ENCODE measurements around the gene EIF3F.

The EIF3F gene

DNA sequence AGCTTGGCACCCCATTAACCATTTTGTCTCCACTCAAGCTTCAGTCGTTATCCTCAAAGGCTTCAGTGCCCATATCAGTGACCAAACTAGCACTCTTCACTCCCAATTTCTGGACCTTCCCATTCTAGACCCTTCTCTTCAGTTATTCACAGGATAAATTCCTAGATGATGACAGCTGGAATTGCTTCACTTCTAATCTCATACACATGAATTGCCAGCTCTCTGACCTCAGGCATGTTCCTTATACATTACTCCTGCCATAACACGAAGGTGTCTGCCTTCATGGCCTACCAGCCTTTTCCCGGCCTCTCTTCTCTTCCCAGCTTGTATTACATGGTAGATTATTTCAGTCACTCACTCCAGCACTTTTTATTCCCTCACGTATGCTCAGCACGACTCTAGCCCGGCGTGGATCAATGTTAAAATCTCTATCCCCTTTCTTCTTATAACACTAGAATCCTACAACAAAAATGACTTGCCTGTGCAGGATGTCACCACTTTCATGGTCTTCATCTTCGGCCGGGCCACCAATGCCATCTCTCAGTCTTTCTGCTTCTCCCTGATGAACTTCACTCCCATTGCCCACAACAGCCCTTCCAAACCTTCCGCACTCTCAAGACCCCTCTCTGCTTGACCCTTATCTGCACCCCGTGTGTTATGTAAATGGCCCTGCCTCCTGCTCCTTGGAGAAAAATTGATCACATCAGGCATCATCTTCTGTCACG lies 36.9 kb downstream of the EIF3F start:
- DNase-seq, result no peak

DNA sequence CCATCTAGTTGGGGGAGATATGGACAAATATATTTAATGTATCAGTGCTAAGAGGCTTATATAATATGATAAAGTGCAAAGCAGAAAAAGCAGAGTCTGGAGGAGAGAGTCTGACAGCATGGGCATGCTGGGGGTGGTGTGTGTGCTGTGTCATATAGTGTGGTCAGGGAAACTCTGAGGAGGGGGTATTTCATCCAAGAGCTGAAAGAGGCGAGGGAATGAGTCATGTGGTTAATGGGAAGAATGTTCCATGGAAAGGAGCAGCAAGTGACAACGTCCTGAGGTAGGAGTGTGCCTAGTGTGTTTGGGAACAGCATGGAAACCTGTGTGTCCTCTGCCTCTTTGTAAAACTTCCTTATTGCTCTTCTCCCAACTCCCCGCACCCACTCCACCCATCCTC lies 38.0 kb downstream of the EIF3F start:
- DNase-seq, result no peak

DNA sequence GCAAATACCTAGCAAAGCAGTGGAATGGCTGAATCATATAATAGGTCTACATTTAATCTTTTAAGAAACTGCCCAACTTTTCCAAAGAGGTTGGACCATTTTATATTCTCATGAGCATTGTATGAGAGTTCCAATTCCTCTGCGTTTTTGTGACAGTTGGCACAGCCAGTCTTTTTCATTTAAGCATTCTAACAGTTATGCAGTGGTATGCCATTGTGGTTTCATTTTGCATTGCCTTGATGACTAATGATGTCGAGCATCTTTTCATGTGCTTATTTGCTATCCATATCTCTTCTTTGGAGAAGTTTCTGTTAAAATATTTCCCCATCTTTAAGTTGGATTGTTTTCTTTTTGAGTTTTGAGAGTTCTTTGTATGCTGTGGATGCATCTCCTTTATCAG lies 38.7 kb downstream of the EIF3F start:
- DNase-seq, result no peak

DNA sequence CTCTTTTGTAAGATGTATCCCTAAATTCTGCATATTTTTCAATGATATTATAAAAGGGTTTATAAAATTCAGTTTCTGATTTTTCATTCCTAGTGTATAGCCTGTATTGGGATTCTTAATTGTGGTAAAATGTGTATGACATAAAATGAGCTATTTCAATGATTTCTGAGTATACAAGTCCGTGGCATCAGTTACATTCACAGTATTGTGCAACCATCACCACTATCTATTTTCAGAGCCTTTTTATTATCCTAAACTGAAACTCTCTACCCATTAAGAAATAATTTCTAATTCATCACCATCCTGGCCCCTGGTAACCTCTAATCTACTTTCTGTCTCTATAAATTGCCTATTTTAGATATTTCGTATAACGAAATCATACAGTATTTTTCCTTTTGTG lies 39.8 kb downstream of the EIF3F start:
- no peak for DNase-seq

DNA sequence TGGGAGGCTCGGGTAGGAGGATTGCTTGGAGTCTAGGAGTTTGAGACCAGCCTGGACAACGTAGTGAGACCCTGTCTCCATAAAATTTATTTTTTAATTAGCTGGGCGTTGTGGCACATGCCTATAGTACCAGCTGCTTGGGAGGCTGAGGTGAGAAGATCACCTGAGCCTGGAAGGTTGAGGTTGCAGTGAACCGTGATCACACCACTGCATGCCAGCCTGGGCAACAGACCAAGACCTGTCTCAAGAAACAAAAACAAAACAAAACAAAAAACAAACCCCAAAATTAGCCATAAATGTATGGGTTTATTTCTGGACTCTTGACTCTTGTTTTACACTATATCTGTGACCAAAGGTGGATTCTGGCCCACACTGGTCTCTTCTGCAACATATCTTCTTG lies 41.6 kb downstream of the EIF3F start:
- DNase-seq, result no peak

DNA sequence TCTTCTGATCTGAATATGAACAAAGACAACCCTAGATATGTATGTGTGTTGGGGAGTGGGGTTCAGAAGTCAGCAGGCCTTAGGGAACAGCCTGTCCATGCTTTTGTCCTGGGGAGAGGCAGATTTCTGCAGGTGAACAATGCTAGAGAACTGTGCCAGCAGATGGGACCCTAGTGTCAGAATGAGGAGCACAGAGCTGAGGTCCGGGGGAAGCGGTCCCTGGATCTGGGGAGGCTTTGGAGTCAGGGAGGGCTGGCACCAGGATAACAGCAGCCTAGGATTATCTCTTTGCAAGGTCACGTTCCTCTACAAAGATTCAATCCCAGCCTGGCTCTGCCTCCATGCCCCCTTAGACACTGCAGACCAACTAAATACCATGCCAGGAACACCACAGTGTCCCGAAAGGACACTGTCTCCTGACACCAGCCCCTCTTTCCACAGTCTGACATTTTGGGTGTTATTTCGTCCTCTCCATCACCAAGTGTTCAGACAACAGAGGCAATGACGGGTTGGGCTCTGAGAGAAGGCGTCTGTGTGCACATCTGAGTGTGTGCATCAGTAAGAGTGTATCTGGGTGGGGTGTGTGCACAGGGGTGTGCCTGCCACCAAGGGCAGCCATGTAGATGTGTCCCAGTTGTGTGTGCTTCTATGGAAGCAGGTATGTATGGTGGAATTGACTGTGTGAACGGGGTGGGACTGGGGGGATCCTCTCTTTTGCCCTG lies 43.5 kb downstream of the EIF3F start:
- no peak for DNase-seq

DNA sequence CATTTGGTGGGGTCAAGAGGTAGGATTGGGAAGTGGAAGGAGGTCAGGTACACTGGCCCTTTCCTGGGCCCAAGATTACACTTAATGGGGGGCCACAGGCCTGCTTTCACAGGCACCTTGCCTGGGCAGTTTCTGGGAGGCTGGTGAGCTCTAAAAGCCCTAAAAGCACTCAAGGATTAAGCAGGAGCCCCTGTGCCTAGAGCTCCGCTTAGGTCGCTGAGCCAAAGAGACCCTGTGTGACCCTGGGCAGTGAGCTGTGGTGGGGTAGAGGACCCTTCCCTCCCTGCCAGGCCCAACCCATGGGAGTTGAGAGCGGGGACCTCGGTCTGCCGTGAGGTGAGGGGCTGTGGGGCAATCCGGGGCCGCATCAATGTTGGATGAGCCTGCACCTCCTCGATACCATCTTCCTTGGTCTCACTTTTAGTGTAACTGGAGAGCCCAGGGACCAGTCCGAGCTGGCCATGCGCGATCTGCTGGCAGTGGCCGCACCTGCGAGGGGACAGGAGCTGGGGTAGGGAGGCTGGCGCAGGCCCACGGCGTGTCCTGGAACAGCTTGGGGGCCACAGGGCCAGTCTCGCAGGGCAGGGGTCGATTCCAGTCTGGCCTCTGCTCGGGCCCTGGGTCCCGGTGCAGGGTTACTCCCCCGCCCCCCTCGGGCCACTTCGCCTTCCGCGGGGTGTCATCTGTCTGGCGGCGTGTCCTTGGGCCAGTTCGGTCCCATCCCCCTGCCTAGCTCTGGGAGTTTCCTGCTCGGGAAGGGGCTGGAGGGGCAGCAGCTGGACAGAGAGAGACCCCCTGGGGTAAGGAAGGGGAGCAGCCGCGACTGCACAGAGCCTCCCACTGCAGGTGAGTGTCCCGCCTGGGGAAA lies 44.3 kb downstream of the EIF3F start:
- no peak for DNase-seq

DNA sequence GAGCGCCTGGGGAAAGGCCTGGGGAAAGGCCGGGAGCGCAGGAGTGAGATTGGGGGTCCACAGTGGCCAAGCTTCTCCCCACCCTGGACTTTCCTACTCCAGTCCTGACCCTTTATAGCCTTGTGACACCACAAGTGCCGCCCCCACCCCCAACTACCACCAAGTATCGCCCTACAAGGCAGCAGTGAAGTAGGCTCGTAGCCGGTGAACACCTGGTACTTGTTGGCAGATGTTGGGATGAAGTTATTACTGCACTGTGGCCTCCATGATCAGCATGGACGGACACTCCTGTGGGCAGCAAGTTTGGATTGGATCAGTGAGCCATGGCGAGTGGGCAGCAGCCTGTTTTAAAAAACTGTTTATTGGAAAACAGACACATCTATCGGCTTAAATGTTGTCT lies 45.0 kb downstream of the EIF3F start:
- no peak for DNase-seq

DNA sequence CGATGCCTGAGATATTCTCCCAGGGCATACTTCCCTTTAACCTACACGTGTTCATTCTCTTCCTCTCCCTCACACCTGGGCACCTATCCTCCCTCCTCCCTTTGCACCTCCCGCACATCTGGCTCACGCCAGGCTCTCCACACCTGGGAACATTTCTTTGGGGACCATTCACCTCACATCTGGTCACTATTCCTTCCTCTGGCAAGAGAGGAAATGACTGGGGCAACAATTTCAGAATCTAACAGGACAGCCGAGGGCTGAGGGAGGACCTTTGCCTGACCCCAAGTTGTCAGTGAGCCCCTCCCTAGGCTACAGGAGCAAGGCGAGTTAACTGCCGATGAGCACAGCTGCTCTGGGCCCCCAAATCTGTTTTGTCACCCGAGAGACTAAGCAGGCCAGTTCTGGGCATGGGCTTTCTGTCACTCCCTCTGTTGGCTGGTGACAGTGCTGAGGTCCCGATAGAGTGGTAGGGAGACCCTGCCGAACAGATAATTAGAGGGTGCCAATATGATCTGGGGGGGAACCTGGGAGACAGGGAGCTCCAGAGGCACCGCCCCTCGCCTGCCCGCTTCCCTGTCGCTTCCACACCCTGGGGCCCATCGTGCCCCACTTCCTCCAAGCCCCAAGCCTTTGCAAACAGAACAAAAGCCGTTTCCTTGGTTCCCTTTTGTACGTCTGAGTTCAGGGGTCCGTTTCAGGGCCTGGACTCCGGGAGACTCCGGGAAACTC lies 45.6 kb downstream of the EIF3F start:
- no peak for DNase-seq

DNA sequence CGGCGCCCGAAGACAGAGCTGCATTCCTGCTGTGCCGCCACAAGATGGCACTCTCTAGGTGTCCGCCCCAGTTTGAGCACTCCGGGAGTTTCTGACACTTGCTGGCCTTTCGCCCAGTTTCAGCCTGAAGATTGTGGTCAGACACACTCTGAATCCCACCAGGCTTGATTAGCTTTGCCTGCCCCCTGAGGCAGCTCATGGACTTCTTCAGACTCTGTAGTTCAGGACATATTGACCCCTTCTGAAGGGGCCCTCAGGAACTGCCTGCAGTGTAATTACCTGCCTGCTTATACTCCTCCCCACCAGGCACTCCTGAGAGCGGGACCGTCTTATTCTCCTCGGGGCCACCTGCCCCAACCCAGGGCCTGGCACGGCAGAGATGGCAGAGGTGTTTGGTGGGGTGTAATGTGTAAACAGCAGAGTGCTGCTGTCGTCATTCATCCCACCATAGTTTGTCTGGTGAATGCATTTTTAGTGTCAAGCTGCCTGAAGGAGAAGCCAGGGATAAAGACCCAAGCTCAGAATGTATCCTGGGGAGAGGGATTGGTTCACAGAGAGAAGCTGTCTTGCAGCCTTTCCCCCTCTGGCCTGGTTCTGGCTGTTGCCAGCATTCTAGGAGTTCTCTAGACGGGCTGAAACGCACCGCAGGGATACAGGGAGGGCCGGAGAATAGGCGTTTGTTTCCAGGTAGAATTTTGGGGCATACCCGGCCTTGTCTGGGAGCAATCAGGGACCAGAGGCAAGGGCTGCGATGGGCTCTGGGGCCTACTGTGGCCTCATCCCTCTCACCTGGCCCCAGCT lies 46.4 kb downstream of the EIF3F start:
- DNase-seq, result peak; percentile 69

DNA sequence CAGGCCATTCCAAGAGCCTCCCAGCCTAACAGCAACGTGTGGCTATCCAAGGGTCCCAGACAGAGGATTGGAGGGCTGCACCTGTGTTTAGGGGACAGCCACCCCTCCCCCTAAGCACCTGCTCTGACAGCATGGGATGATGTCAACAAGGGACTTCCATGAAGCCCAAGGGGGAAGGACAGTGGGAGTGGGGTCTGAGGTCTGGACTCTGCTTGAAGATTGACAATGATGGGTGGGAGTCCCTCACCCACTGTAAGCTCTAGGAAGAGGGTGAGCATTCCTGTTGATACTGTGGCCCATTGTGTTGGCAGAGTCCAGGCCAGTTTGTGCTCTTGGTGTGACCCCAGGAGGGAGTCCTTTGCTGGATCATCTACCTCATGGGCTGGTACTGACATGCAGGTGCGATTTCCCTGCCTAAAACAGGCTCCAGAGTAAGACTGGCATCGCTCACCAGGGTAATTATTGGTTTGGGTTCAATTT lies 47.0 kb downstream of the EIF3F start:
- no peak for DNase-seq

DNA sequence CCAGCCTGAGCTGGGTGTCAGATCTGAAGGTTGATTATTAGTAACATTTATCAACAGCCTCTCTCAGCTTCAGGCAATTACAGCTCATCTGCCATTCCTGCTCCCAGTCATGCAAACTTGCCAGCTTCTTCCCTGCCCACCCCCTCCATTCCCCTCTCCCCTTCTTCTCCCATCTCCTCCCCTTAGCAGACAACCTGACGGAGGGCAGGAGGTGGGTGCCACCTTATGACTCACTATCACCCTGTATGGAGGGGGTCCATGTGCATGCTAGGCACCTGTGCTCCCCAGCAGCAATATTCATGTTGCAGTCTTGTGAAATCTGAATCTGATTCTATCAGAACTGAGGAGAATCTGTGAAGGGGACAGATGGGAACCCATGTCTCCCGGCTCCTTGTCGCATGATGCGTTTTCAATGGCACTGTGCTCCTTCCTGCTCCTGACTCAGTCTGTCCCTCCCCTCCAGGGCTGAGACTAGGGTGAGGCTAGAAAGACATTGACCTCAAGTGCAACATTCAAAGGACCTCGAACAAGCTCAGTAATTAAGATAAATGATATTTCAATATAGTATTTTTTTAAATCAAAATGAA lies 47.6 kb downstream of the EIF3F start:
- DNase-seq, result no peak

DNA sequence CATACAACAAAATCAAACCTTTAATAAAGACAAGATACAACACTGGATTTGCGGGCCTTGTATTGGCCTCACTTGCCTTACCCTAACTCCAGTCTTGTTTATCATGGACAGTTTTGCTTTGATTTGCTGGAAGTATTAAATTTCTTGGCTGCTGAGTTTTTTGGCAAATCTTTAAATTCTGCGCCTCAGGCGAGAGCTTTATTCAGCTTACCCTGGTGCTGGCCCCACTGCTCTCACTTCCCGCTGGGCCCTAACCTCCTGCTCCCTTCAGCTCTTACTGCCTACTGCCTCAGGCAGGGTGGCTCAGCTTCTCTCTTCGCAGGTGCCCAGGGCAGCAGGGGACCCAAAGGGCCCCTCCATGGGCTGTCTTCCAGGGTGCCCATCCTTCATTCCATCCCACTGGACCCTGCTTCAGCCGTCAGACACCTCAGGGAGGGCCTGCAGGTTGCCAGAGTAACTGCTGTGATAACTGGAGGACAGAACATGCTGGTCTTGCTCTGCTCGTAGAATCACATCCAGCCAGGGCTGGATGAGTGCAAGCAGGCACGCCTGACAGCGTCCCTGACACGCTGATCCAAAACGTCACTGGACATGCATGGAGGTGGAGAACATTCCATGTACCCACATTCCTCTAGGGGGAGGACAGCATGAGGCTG lies 48.2 kb downstream of the EIF3F start:
- no peak for DNase-seq

DNA sequence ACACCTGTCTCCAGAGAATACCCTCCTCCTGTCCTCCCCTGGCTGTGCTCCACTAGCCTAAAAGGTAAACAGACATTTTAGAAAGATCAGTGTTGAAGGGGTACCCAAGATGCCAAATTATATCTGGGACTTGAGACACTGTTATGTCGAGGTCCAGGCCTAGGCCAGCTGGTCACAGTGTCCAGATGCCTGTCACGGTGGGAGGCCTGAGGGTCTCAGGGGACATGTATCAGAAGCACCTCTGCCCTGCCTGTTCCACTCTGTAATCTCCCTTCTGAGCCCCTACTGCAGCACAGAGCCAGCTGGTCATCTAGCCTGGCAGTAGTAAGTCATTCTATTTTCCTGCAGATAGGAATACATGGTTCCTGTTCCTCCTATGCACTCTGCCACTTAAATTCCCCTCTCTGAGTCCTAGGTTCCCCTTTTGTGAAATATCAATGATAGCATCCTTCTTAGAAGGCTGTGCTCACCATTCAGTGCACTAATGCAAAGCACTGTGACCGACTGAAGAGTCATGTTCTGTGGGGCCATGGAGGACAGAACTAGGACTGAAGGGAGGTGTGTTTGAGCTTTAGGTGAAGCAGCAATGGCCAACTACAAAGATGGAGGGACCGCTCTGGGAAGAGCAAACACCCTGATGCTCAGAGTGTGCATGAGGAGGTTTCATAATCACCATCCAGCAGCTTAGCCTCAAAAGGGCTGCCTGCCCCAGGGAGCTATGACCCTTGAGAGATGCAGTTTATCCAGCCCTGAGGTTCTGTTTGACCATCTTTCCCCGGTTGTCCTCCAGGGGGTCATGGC lies 49.1 kb downstream of the EIF3F start:
- no peak for DNase-seq

DNA sequence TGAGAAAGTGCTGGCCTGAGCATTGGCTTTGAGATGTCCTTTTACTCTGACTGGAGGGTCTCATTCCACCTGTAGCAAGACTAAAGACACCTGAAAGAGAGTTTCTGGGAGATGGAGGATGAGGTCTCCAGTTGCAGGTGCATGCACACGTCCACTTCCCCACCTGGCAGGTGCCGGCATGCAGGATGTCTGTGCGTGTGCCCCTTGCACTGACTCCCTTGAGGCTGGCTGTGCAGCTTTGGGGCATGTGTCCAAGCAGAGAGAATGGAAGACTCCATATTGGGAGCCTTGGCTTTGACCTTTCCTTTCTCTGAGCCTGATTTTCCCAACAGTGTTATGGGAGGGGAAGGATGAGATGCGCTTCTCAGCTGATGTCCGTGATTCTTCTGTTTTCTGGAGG lies 49.8 kb downstream of the EIF3F start:
- DNase-seq, result no peak

DNA sequence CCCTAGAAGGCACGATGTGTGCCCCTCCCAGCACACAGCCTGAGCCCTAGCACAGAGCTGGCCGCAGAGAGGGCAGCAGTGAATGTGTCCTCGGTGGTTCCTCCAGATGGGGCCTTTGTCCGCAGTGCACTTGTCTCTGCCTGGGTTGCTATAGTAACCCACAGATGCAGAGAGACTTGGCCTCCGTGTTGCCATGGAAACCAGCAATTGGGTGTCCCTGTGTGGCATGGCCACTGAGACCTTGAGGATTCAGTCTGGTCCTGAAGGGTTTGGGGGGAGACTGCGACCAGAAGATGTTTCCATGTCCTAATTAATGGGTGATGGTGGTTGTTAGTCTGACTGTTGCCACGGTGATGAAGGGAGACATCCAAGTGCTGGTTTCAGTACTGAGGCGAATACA lies 51.3 kb downstream of the EIF3F start:
- DNase-seq, result no peak

DNA sequence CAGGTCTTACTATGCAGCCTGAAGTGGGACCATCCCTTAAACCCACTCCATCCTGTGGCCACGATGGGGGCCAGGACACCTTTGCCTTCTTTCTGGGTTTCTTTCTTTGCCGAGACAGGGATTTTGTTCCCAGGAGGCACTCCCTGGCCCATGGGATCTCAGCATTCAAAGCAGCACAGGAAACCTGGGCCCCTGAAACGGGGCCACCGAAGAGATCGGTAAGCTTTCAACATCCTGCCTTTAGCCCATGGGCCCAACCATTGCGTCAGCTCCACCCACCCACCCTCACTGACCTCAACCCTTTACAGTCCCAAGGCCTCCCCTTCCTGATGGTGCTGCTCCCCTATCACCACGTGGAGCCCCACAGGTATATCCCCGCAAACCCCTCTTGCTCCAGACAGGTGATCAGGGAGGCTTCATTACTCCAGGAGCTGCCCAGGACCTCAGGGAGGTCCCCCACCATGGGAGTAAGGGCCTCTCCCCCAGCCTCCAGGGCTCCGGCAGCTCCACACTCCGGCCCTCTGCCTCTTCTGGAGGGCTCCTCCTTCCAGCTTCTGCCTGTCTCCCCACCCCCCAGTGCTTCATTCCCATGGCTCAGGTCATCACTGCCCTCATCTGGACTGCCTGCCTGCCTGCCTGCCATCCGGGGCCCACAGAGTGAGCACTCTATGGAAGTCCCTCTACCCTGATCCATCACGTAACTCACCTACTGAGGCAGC lies 51.8 kb downstream of the EIF3F start:
- no peak for DNase-seq

DNA sequence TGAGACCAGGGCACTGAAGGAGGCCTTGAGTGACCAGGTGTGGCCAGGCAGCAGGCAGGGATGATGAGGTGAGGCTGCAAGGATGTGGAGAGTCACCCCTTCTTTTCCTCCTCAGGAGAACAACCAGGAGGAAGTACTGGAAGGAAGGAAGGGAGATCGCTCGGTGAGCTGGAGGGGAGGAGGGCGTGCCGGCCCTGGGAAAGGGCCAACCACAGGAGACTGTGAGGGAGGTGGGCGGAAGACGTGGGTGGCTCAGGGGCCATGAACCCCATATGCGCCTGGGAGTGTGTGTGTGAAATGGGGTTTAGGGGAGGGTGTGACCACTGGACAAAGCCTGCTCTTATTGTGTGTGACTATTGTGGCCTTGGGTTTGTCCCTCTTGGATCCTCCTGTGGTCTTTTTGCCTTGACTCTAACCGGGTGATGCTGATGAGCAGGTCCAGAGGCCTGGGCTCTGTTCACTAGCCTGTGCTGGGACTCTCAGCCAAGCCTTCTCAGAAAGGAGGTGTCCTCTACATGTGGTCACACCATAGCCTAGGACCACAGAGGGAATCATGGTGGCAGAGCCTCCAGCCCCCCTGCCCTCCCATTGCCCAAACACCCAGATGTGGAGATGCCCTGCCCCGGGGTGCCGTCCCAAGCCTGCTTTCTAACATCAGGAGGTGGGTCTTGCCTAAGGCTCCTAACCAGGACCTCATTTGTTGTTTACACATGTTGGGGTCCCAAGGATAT lies 52.6 kb downstream of the EIF3F start:
- DNase-seq, result no peak
